ENCODE results near the gene SCPEP1. TPM values are rescaled to one million over a fixed set of nuclear protein-coding genes. Genes with fewer than 3 reads are reported as not detected.
A peak's percentile ranks its signal among the peaks of the same experiment; 100 is the strongest.

The SCPEP1 gene
- total RNA-seq, 1 experiment from 2014 or later, result 51.4 TPM

- ChIA-PET POLR2A (interaction anchor here (0.7 to 1.4 kb wide), 4 partner anchors 11 to 911 kb away, joined by 3 to 4 read pairs (median 3); partner anchors contain the start of genes AKAP1 and SCPEP1), CTCF (interaction anchor here (0.7 to 1.3 kb wide), 3 partner anchors 11 to 168 kb away, joined by 3 to 6 read pairs (median 4); no protein-coding TSS in a partner anchor)
- Mint-ChIP-seq H3K27ac (ENCODE audit: low read depth, unreplicated experiment) (no peak overlapping the region), H3K9me3 (ENCODE audit: unreplicated experiment) (no peaks in the 10 kb centered on the region), H3K27me3 (ENCODE audit: insufficient read depth, unreplicated experiment) (no peaks in the 10 kb centered on the region), H3K4me3 (ENCODE audit: unreplicated experiment) (no peak overlapping the region), H3K36me3 (ENCODE audit: insufficient read depth, unreplicated experiment) (peaks cover 92% of the 10 kb centered on the region), H3K4me1 (ENCODE audit: insufficient read depth, unreplicated experiment) (no peaks in the 10 kb centered on the region)
- no peak for DNase-seq (ENCODE audit: unreplicated experiment)
- intact Hi-C loops (cut with micrococcal nuclease), result loop anchor here (10.0 kb wide), 1 partner anchor 96 kb away; the partner anchor contains the start of gene AKAP1
- TF ChIP-seq CTCF (IDR thresholded peaks at IDR 0.05; ENCODE audit: unreplicated experiment), result no peak
- no TSS peak for BruUV-seq (replicated peaks)
Observed at GRCh38 chr17:56988901-56989572, 11.1 kb downstream of the SCPEP1 start.

GRCh38 chr17:56992364-56992763 is 14.4 kb downstream of the SCPEP1 start:
- Mint-ChIP-seq H3K4me1 (ENCODE audit: insufficient read depth, unreplicated experiment) (no peaks in the 10 kb centered on the region), H3K4me3 (ENCODE audit: unreplicated experiment) (no peak overlapping the region), H3K36me3 (ENCODE audit: insufficient read depth, unreplicated experiment) (peaks cover 88% of the 10 kb centered on the region), H3K9me3 (ENCODE audit: unreplicated experiment) (no peaks in the 10 kb centered on the region), H3K27ac (ENCODE audit: low read depth, unreplicated experiment) (no peak overlapping the region), H3K27me3 (ENCODE audit: insufficient read depth, unreplicated experiment) (no peaks in the 10 kb centered on the region)
- POLR2A ChIA-PET, result interaction anchor here (1.2 to 2.5 kb wide), 2 partner anchors 8 to 10 kb away, joined by 3 to 11 read pairs; no protein-coding TSS in a partner anchor
- BruUV-seq (replicated peaks), result no TSS peak
- CTCF ChIA-PET, result interaction anchor here (0.6 kb wide), 1 partner anchor 209 kb away, joined by 3 read pairs; no protein-coding TSS in a partner anchor
- no peak for DNase-seq (ENCODE audit: unreplicated experiment)
- no peak for TF ChIP-seq CTCF (IDR thresholded peaks at IDR 0.05; ENCODE audit: unreplicated experiment)
- intact Hi-C loops (cut with micrococcal nuclease), result no loop called here

GRCh38 chr17:56994009-56994792 is 16.3 kb downstream of the SCPEP1 start:
- ChIA-PET POLR2A (interaction anchor here (1.0 to 2.5 kb wide), 4 partner anchors 9 to 91 kb away, joined by 4 to 11 read pairs (median 6); partner anchors contain the start of gene AKAP1), CTCF (interaction anchor here (2.4 kb wide), 1 partner anchor 16 kb away, joined by 8 read pairs; no protein-coding TSS in a partner anchor)
- no peak overlapping the region for H3K4me3 Mint-ChIP-seq (ENCODE audit: unreplicated experiment)
- H3K27ac Mint-ChIP-seq (ENCODE audit: low read depth, unreplicated experiment), result peak overlapping the region; percentile 42
- H3K4me1 Mint-ChIP-seq (ENCODE audit: insufficient read depth, unreplicated experiment), result no peaks in the 10 kb centered on the region
- peaks cover 90% of the 10 kb centered on the region for H3K36me3 Mint-ChIP-seq (ENCODE audit: insufficient read depth, unreplicated experiment)
- no peaks in the 10 kb centered on the region for H3K9me3 Mint-ChIP-seq (ENCODE audit: unreplicated experiment)
- no peak for DNase-seq (ENCODE audit: unreplicated experiment)
- no peak for TF ChIP-seq CTCF (IDR thresholded peaks at IDR 0.05; ENCODE audit: unreplicated experiment)
- intact Hi-C loops (cut with micrococcal nuclease), result no loop called here
- BruUV-seq (replicated peaks), result no TSS peak
- no peaks in the 10 kb centered on the region for H3K27me3 Mint-ChIP-seq (ENCODE audit: insufficient read depth, unreplicated experiment)

GRCh38 chr17:56995766-56996165 is 17.8 kb downstream of the SCPEP1 start:
- Mint-ChIP-seq H3K9me3 (ENCODE audit: unreplicated experiment) (no peaks in the 10 kb centered on the region), H3K27ac (ENCODE audit: low read depth, unreplicated experiment) (no peak overlapping the region), H3K4me3 (ENCODE audit: unreplicated experiment) (no peak overlapping the region), H3K4me1 (ENCODE audit: insufficient read depth, unreplicated experiment) (no peaks in the 10 kb centered on the region), H3K36me3 (ENCODE audit: insufficient read depth, unreplicated experiment) (peaks cover 82% of the 10 kb centered on the region), H3K27me3 (ENCODE audit: insufficient read depth, unreplicated experiment) (no peaks in the 10 kb centered on the region)
- intact Hi-C loops (cut with micrococcal nuclease), result no loop called here
- ChIA-PET CTCF (interaction anchor here (0.6 to 1.0 kb wide), 3 partner anchors 10 to 421 kb away, joined by 3 to 5 read pairs (median 3); no protein-coding TSS in a partner anchor), POLR2A (interaction anchor here (0.6 to 1.5 kb wide), 5 partner anchors 13 to 57 kb away, joined by 3 to 6 read pairs (median 4); no protein-coding TSS in a partner anchor)
- no peak for DNase-seq (ENCODE audit: unreplicated experiment)
- TF ChIP-seq CTCF (IDR thresholded peaks at IDR 0.05; ENCODE audit: unreplicated experiment), result no peak
- no TSS peak for BruUV-seq (replicated peaks)
